H1 (cell line): ENCODE measurements around the gene PCNP. TPM values are rescaled to one million over a fixed set of nuclear protein-coding genes. Genes with fewer than 3 reads are reported as not detected.
A peak's percentile ranks its signal among the peaks of the same experiment; 100 is the strongest.

Source experiments
- BRCA1 ChIP-seq: IDR thresholded peaks from 2 replicates; pipeline ENCODE4 v1.6.1; 2012; ENCODE audit warnings: low read depth, low read length, improper control_type of control experiment
- CBX5 ChIP-seq: fragments of 300-800, 300-1000 bp; sonication (generic); IDR thresholded peaks from 2 replicates; pipeline ENCODE4 v1.7.1; 2016; ENCODE audit warnings: antibody characterized with exemption, low read length, low read depth
- HDAC6 ChIP-seq: IDR thresholded peaks from one replicate; pipeline ENCODE4 v1.7.1; 2012; ENCODE audit warnings: low read depth, mild to moderate bottlenecking, inconsistent platforms, low read length, moderate library complexity
- KDM1A ChIP-seq: fragments of 200-600, 300-600 bp; sonication (generic); IDR thresholded peaks from 2 replicates; pipeline ENCODE4 v1.7.1; 2016; ENCODE audit warnings: mild to moderate bottlenecking, low read length, borderline replicate concordance
- NRF1 ChIP-seq: IDR thresholded peaks from 2 replicates; pipeline ENCODE4 v1.6.1; 2011; ENCODE audit warnings: mild to moderate bottlenecking, low read depth, low read length, improper control_type of control experiment
- POLR2A ChIP-seq, 2 experiments: IDR thresholded peaks; 1 replicate in 1 of 2; 2 replicates in 1 of 2; pipeline ENCODE4 v1.6.1; 2011; ENCODE audit warnings: low read depth in 2 of 2, low read length in 2 of 2, mild to moderate bottlenecking in 2 of 2; ENCODE audit errors: control extremely low read depth in 1 of 2
- POU5F1 ChIP-seq: IDR thresholded peaks from 2 replicates; pipeline ENCODE4 v1.6.1; 2011; ENCODE audit warnings: low read depth, mild to moderate bottlenecking, low read length, moderate library complexity
- RBBP5 ChIP-seq: IDR thresholded peaks from 2 replicates; pipeline ENCODE4 v1.7.1; 2012; ENCODE audit warnings: low read depth, mild to moderate bottlenecking, inconsistent platforms, low read length, moderate library complexity, borderline replicate concordance
- RNF2 ChIP-seq: fragments of 200-900, 300-1000 bp; sonication (generic); IDR thresholded peaks from 2 replicates; pipeline ENCODE4 v1.7.1; 2016; ENCODE audit warnings: borderline replicate concordance, low read depth, mild to moderate bottlenecking, antibody characterized with exemption, low read length; ENCODE audit not compliant: poor library complexity, severe bottlenecking; ENCODE audit errors: missing control alignments
- RXRA ChIP-seq: IDR thresholded peaks from 2 replicates; pipeline ENCODE4 v1.6.1; 2011; ENCODE audit warnings: low read depth, mild to moderate bottlenecking, low read length, moderate library complexity; ENCODE audit not compliant: insufficient read depth
- SIN3A ChIP-seq, 2 experiments: IDR thresholded peaks in 1 of 2; conservative IDR thresholded peaks in 1 of 2; 2 replicates each; pipeline ENCODE4 v1.6.1; 2011 to 2012; ENCODE audit warnings: low read length in 2 of 2, improper control_type of control experiment in 1 of 2, low read depth in 1 of 2, mild to moderate bottlenecking in 1 of 2
- SIRT6 ChIP-seq: IDR thresholded peaks from one replicate; pipeline ENCODE4 v1.7.1; 2012; ENCODE audit warnings: low read length, inconsistent platforms
- SUZ12 ChIP-seq: fragments of 200-600 bp; sonication (generic); IDR thresholded peaks from 2 replicates; pipeline ENCODE4 v1.6.1; 2012; ENCODE audit warnings: mild to moderate bottlenecking, inconsistent platforms, low read length, moderate library complexity, mixed read lengths
- TCF12 ChIP-seq: IDR thresholded peaks from 2 replicates; pipeline ENCODE4 v1.6.1; 2011; ENCODE audit warnings: low read depth, mild to moderate bottlenecking, low read length
- TEAD4 ChIP-seq: IDR thresholded peaks from 2 replicates; pipeline ENCODE4 v1.6.1; 2012; ENCODE audit warnings: low read depth, low read length, inconsistent platforms, mixed read lengths
- polyA plus RNA-seq, 7 experiments: library from polyadenylated mRNA; depleted of rRNA in 3 of 7; stranded (reverse) in 5 of 7; unstranded in 2 of 7; fragments of >200 nt in 5 of 7; fragments of 200-250 nt in 2 of 7; gene quantifications; 1 replicate in 5 of 7; 2 replicates in 1 of 7; 4 replicates in 1 of 7; pipeline versions ENCODE4 v1.2.1 to v1.2.3, GENCODE V29; 2011 to 2013; ENCODE audit warnings: missing spikeins in 2 of 7, mixed read lengths in 2 of 7
- total RNA-seq: library from RNA; stranded (reverse); fragmentation: NEBNext Ultra II Directional; extraction: Animal tissue kit (Norgen Biotek cat#: 25700); gene quantifications from 2 replicates; pipeline ENCODE4 v1.2.1, GENCODE V29; 2021
- TF ChIP-seq, protein P1 (sequence below): IDR thresholded peaks from 2 replicates; pipeline ENCODE4 v1.6.1; 2011; ENCODE audit warnings: low read depth, mild to moderate bottlenecking, low read length; ENCODE audit not compliant: insufficient read depth
- TF ChIP-seq, protein P2 (sequence below), 3 experiments: IDR thresholded peaks; 1 replicate in 2 of 3; 2 replicates in 1 of 3; pipeline versions ENCODE4 v1.5.1 to v1.6.1; 2011; ENCODE audit warnings: low read length in 3 of 3, mild to moderate bottlenecking in 3 of 3, inconsistent platforms in 2 of 3, low read depth in 1 of 3, moderate library complexity in 1 of 3; ENCODE audit not compliant: insufficient read depth in 1 of 3; ENCODE audit errors: control extremely low read depth in 1 of 3

Gene PCNP
- total and polyA plus RNA-seq, 2 of the 8 experiments (the other 6 are each of a cell fraction or from before 2014, with no cell fraction given), result 29.1 to 192 TPM

GRCh38 chr3:101573449-101574387, at the start of gene PCNP (continued):
- peak; percentile 85 for TF ChIP-seq TEAD4
- TF ChIP-seq RNF2, result no peak
- TF ChIP-seq, protein P1, sequence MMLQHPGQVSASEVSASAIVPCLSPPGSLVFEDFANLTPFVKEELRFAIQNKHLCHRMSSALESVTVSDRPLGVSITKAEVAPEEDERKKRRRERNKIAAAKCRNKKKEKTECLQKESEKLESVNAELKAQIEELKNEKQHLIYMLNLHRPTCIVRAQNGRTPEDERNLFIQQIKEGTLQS, result no peak
- TF ChIP-seq SUZ12, result no peak
- TF ChIP-seq TCF12, result no peak
- TF ChIP-seq POLR2A (IDR thresholded peaks at IDR 0.05; ENCODE audit: control extremely low read depth in 1 of 2, low read depth in 2 of 2, low read length in 2 of 2), result peak; percentile 85 to 93
- no peak for TF ChIP-seq NRF1
- no peak for TF ChIP-seq KDM1A
- no peak for TF ChIP-seq HDAC6
- peak; percentile 37 for TF ChIP-seq SIRT6
- no peak for TF ChIP-seq BRCA1
- TF ChIP-seq, protein P2, sequence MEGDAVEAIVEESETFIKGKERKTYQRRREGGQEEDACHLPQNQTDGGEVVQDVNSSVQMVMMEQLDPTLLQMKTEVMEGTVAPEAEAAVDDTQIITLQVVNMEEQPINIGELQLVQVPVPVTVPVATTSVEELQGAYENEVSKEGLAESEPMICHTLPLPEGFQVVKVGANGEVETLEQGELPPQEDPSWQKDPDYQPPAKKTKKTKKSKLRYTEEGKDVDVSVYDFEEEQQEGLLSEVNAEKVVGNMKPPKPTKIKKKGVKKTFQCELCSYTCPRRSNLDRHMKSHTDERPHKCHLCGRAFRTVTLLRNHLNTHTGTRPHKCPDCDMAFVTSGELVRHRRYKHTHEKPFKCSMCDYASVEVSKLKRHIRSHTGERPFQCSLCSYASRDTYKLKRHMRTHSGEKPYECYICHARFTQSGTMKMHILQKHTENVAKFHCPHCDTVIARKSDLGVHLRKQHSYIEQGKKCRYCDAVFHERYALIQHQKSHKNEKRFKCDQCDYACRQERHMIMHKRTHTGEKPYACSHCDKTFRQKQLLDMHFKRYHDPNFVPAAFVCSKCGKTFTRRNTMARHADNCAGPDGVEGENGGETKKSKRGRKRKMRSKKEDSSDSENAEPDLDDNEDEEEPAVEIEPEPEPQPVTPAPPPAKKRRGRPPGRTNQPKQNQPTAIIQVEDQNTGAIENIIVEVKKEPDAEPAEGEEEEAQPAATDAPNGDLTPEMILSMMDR (IDR thresholded peaks at IDR 0.05; ENCODE audit: control extremely low read depth in 1 of 3, insufficient read depth in 1 of 3, low read depth in 1 of 3, low read length in 3 of 3), result peak in 2 of 3 experiments; percentile 58 to 80; a peak in 3 of 4 replicates
- peak; percentile 73 for TF ChIP-seq RBBP5
- TF ChIP-seq RXRA, result no peak
- TF ChIP-seq POU5F1, result no peak
- peak; percentile 92 to 93 for TF ChIP-seq SIN3A (conservative IDR thresholded peaks at IDR 0.05 in 1 of 2, IDR thresholded peaks at IDR 0.05 in 1 of 2; ENCODE audit: low read depth in 1 of 2, low read length in 2 of 2)
- TF ChIP-seq CBX5, result no peak
- TF ChIP-seq, all 59 proteins: peak for 34
